Stimulated activated effector memory CD8-positive, alpha-beta T cell treated with anti-CD3 and anti-CD28 coated beads, Interleukin-12 subunit alpha, Interleukin-12 subunit beta, amount 100 ng/mL, for 72 hours (primary cell): Measurements from ENCODE around the gene COL6A2.
"Not testable (repeated sequence)": the region's sequence is repeated elsewhere in the genome, so short reads cannot be mapped to it uniquely, and the experiment has no call there.

ENCODE experiments used
- ATAC-seq: fragments of 150-1000 bp; cut with Tn5 transposase; 2 replicates; pipeline ENCODE4 v1.10.0; 2021
- DNase-seq, 2 donors: peaks; one replicate each; pipeline ENCODE4 v3.0.0; 2021 to 2022; ENCODE audit warnings: low spot score in 2 of 2
- H3K27ac Mint-ChIP-seq: one replicate; pipeline ENCODE4 v1.8.0; 2022; ENCODE audit warnings: mild to moderate bottlenecking, mixed read lengths
- H3K36me3 Mint-ChIP-seq: one replicate; pipeline ENCODE4 v1.8.0; 2022; ENCODE audit warnings: mild to moderate bottlenecking, mixed read lengths
- H3K4me1 Mint-ChIP-seq: one replicate; pipeline ENCODE4 v1.8.0; 2022; ENCODE audit warnings: mixed read lengths
- H3K4me3 Mint-ChIP-seq: one replicate; pipeline ENCODE4 v1.8.0; 2022; ENCODE audit warnings: mild to moderate bottlenecking, mixed read lengths
- H3K9me3 Mint-ChIP-seq: one replicate; pipeline ENCODE4 v1.8.0; 2022; ENCODE audit warnings: mixed read lengths

Gene COL6A2

GRCh38 chr21:46066591-46067331 is 31.2 kb upstream of the COL6A2 start:
- Mint-ChIP-seq H3K9me3 (no peaks in the 10 kb centered on the region), H3K4me3 (no peak overlapping the region), H3K36me3 (peaks cover 5% of the 10 kb centered on the region), H3K4me1 (no peaks in the 10 kb centered on the region), H3K27ac (no peak overlapping the region)
- DNase-seq (no peak), ATAC-seq (no peak)

DNA sequence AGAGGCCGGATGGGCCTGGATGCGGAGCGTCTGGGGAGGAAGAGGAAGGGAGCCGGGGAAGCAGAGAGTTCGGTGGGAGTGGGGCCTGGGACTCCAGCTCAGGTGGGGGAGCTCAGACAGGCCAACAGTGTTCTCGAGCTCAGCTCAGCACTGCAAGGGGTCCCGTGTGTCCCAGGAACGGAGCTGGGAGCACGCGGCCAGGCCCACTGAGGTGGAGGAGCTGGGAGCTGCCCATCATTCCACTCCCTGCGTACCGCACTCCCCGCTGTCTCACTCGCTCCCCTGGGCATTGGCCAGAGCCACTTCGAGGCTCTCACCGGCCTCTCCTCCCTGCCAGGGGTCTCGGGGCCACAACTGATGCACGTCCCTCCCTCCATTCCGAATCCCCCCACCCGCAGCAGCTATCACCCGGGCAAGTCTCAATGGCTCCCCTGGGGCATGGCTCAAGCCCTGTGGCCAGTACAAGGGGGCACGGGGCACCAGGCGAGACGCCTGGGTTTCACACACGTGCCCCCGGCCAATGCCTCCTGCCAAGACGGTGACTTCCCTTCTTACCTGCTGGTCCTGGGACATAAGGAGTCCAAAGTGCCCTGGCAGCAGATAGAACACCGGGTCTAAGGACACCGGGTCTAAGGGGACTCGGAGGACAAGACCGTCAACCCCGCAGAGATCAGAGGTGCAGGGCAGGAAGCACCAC is 30.3 kb upstream of the COL6A2 start:
- no peak for DNase-seq
- H3K27ac Mint-ChIP-seq = no peak overlapping the region
- H3K9me3 Mint-ChIP-seq = no peaks in the 10 kb centered on the region
- no peaks in the 10 kb centered on the region for H3K4me1 Mint-ChIP-seq
- peaks cover 5% of the 10 kb centered on the region for H3K36me3 Mint-ChIP-seq
- no peak overlapping the region for H3K4me3 Mint-ChIP-seq
- no peak for ATAC-seq

GRCh38 chr21:46068516-46069079 is 29.3 kb upstream of the COL6A2 start:
- no peaks in the 10 kb centered on the region for H3K9me3 Mint-ChIP-seq
- DNase-seq (no peak), ATAC-seq (no peak)
- no peaks in the 10 kb centered on the region for H3K4me1 Mint-ChIP-seq
- no peak overlapping the region for H3K4me3 Mint-ChIP-seq
- peaks cover 5% of the 10 kb centered on the region for H3K36me3 Mint-ChIP-seq
- no peak overlapping the region for H3K27ac Mint-ChIP-seq

- no peaks in the 10 kb centered on the region for H3K4me1 Mint-ChIP-seq
- no peak overlapping the region for H3K27ac Mint-ChIP-seq
- ATAC-seq (no peak), DNase-seq (no peak)
- H3K36me3 Mint-ChIP-seq = peaks cover 4% of the 10 kb centered on the region
- H3K4me3 Mint-ChIP-seq = no peak overlapping the region
- H3K9me3 Mint-ChIP-seq = no peaks in the 10 kb centered on the region
These were observed 28.7 kb upstream of the COL6A2 start for GRCh38 chr21:46069166-46069565.

DNA sequence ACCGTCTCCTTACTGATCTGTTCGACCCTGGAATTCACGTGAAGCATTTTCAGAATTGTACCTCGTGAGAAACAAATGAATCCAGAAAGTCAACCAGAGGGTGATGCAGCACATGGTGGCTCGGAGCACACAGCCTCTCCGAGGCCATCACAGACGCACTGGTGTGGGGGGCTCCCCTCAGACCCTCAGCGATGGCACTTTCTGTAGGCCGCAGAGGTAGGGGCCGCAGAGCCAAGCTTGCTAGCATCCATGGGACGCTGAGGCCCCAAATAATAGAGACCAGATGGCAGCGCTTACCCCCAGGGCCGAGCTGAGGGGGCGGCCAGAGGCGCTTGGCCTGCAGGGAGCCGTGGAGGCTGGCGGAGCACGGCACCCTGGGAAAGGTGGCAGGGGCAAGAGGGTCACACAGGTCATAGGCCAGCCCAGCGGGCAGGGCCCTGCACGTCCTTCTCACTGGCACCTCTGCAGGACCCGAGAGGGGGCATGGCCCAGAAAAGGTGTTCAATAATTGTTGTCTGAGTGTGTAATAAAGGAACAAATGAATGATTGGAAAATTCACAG is 28.1 kb upstream of the COL6A2 start:
- ATAC-seq (no peak), DNase-seq (no peak)
- no peak overlapping the region for H3K27ac Mint-ChIP-seq
- no peak overlapping the region for H3K4me3 Mint-ChIP-seq
- no peaks in the 10 kb centered on the region for H3K9me3 Mint-ChIP-seq
- no peaks in the 10 kb centered on the region for H3K36me3 Mint-ChIP-seq
- H3K4me1 Mint-ChIP-seq = no peaks in the 10 kb centered on the region

- ATAC-seq = no peak
- Mint-ChIP-seq H3K9me3 (no peaks in the 10 kb centered on the region), H3K4me3 (no peak overlapping the region), H3K36me3 (no peaks in the 10 kb centered on the region), H3K4me1 (no peaks in the 10 kb centered on the region), H3K27ac (no peak overlapping the region)
- no peak for DNase-seq
These were observed 26.8 kb upstream of the COL6A2 start for GRCh38 chr21:46071082-46071481.

- not testable (repeated sequence) for H3K9me3 Mint-ChIP-seq, ATAC-seq, H3K4me1 Mint-ChIP-seq, H3K36me3 Mint-ChIP-seq, H3K4me3 Mint-ChIP-seq, H3K27ac Mint-ChIP-seq, DNase-seq
These were observed 21.2 kb upstream of the COL6A2 start for GRCh38 chr21:46076724-46077123.

- no peaks in the 10 kb centered on the region for H3K4me1 Mint-ChIP-seq
- DNase-seq = no peak
- no peak for ATAC-seq
These were observed 20.2 kb upstream of the COL6A2 start for GRCh38 chr21:46077674-46078101.

DNA sequence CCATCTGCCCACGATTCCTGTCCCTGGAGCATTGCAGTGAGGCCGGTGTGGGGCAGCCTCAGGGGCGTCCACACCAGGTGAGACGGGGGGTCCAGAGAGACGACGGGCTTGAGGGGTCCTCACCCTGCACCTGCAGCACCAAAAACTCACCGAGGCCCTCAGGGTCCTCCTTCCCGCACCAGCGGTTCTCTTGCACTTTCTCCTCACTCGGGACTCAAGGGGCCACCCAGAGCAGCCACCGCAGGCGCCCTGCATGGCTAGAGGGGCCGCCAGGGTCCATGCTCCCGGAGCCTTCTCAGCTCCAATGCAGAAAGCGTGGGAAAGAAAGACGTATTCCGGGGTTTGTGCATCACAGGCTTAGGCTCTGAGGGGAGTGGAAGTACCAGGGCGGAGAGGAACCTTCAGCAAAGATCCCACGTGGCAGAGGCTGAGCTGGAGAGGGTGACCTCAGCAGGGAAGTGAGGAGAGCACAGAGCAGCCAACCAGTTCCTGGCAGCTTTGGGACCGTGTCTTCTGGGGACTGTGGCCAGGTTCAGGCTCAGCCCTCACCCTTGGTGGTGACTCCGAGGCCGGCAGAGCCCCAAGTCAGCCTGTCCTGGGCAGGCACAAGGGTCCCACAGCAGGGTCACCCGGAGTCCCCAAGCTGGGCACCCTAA is 19.5 kb upstream of the COL6A2 start:
- H3K36me3 Mint-ChIP-seq = no peaks in the 10 kb centered on the region
- H3K4me3 Mint-ChIP-seq = no peak overlapping the region
- ATAC-seq (no peak), DNase-seq (no peak)
- H3K27ac Mint-ChIP-seq = no peak overlapping the region
- no peaks in the 10 kb centered on the region for H3K9me3 Mint-ChIP-seq
- H3K4me1 Mint-ChIP-seq = no peaks in the 10 kb centered on the region

More at GRCh38 chr21:46077674-46078101, 20.2 kb upstream of the COL6A2 start:
- H3K36me3 Mint-ChIP-seq = no peaks in the 10 kb centered on the region
- H3K27ac Mint-ChIP-seq = no peak overlapping the region
- no peak overlapping the region for H3K4me3 Mint-ChIP-seq
- no peaks in the 10 kb centered on the region for H3K9me3 Mint-ChIP-seq

- Mint-ChIP-seq H3K4me1 (no peaks in the 10 kb centered on the region), H3K9me3 (no peaks in the 10 kb centered on the region)
- ATAC-seq = no peak
These were observed 18.9 kb upstream of the COL6A2 start for GRCh38 chr21:46078978-46079351.

DNA sequence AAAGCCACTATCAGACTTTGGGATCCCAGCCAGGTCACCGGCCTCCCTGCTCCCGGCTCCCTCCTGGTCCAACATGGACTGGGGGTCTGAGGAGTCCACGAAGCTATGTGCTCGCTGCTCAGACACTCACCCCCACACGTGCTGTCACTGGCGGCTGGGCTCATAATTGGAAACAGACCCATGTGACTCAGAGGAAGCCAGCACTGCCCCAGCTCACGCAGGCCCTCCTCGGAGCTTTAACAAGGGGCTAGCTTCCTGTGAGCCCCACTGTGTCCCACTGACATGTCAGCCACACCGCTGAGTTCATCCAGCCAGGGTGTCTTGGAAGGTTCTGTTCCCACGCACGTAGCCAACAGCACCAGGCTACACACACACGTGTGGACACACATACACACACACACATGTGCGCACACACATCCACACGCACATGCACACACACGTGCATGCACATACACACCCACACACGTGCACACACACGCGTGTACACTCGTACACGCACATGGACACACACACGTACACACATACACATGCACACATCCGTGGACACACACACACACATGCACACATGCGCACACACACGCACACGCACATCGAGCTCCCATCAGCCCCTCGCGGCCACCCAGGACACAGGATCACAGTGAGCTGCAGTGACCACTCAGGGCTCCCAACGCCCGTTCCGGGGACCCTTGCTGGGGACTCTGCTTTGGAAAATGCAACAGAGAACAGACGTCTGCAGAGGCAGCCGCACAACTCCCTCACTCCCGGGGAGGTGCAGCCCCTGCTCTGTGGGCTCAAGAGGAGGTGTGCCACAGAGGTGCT is 18.4 kb upstream of the COL6A2 start:
- DNase-seq (peak in 1 of 2 donors; percentile 37), ATAC-seq (peak; percentile 27)
- Mint-ChIP-seq H3K27ac (no peak overlapping the region), H3K9me3 (no peaks in the 10 kb centered on the region), H3K36me3 (no peaks in the 10 kb centered on the region), H3K4me1 (no peaks in the 10 kb centered on the region), H3K4me3 (no peak overlapping the region)

More at GRCh38 chr21:46078978-46079351, 18.9 kb upstream of the COL6A2 start:
- Mint-ChIP-seq H3K36me3 (no peaks in the 10 kb centered on the region), H3K4me3 (no peak overlapping the region), H3K27ac (no peak overlapping the region)
- DNase-seq = no peak

DNA sequence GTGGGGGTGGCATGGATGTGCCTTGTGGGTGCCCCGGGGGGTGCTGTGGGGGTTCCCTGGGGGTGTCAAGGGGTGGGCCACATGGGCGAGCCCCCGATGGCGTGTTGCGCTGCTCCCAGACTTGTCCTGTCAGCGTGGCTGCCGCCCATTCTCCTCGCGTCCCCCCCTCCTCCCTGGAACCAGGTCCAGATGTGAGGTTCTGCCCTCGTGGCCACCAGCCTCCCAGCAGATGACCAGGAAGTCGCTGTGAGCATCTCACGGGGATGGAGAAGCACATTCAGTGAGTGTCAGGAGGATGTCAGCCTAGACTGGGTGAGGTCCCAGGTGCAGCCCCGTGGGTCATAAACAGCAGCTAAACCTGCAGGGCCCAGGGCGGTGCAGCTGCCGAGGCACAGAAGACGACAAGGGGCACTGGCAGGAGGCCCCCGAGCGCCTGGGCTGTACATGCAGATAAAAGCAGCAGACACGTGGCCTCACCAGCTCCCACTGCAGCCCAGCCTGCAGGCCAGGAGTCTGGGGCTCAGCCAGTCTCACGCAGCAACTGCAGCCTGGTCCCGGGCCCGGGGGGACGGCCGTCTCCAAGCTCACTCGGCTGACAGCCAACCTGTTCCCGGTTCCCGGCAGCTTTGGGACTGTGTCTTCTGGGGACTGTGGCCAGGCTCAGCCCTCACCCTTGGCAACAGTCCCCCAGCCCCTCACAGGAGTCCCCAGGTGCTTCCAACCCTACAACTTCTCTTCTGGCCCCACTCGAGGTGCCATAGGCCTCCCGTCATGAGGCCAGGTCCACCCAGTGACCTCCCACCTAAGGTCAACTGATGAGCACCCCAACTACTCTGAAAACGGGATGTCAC is 17.5 kb upstream of the COL6A2 start:
- no peaks in the 10 kb centered on the region for H3K36me3 Mint-ChIP-seq
- H3K9me3 Mint-ChIP-seq = no peaks in the 10 kb centered on the region
- H3K27ac Mint-ChIP-seq = no peak overlapping the region
- no peak overlapping the region for H3K4me3 Mint-ChIP-seq
- H3K4me1 Mint-ChIP-seq = no peaks in the 10 kb centered on the region
- peak; percentile 23 for ATAC-seq
- no peak for DNase-seq

DNA sequence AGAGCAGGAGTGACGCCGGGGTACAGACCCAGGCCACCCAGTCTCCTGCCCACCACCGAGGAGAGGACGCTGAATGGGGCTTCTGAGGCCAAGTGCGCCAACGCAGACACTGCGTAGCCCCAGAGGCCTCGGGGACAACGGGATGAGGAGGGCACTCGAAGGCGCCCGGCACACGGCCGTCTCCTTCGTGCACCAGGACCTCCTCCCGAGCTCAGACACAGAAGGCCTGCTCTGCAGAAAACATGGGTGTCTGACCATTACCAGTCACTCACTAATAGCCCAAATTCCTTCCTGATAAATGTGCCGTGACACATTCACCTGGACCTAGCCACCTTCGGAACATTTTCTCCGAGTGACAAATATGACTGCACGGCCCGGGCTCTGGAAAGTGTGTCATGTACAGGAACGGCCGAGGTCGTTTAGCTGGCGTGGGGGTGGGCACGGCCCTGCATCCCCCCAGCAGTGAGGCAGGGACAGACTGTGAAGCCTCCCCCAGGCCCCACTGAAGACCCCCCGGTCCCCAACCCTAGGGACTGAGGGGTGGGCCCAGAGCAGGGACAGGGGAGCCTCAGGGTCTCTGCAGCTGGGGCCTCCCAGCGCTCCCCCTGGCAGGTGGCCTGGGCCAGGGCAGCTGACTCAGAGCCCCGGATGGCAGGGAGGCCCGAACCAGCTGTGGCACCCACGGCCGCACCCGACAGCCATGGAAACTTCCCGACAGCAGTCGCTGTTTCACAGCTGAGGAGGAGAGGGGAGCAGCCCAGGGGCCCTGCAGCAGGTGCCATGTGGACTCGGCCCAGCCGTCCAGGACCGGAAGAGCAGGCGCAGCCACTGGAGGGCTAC is 16.7 kb upstream of the COL6A2 start:
- Mint-ChIP-seq H3K4me3 (no peak overlapping the region), H3K4me1 (no peaks in the 10 kb centered on the region), H3K36me3 (no peaks in the 10 kb centered on the region), H3K27ac (no peak overlapping the region), H3K9me3 (no peaks in the 10 kb centered on the region)
- DNase-seq (no peak), ATAC-seq (no peak)
